OCI-LY1 (cell line): ENCODE measurements around the gene LRFN2.

Experiments
- EZH2 ChIP-seq: fragments of 200-600 bp; sonication (generic), shearing (Covaris generic); IDR thresholded peaks from 2 replicates; pipeline ENCODE4 v1.8.0; 2017; ENCODE audit warnings: borderline replicate concordance, mixed run types, mild to moderate bottlenecking, antibody characterized with exemption, low read length, moderate library complexity, mixed read lengths
- TF ChIP-seq, protein P1 (sequence below): fragments of 200-600 bp; sonication (generic), shearing (Covaris generic); IDR thresholded peaks from 2 replicates; pipeline ENCODE4 v1.5.1; 2017; ENCODE audit warnings: mild to moderate bottlenecking, antibody characterized with exemption, low read length, moderate library complexity, mixed read lengths

- TF ChIP-seq, protein P1, sequence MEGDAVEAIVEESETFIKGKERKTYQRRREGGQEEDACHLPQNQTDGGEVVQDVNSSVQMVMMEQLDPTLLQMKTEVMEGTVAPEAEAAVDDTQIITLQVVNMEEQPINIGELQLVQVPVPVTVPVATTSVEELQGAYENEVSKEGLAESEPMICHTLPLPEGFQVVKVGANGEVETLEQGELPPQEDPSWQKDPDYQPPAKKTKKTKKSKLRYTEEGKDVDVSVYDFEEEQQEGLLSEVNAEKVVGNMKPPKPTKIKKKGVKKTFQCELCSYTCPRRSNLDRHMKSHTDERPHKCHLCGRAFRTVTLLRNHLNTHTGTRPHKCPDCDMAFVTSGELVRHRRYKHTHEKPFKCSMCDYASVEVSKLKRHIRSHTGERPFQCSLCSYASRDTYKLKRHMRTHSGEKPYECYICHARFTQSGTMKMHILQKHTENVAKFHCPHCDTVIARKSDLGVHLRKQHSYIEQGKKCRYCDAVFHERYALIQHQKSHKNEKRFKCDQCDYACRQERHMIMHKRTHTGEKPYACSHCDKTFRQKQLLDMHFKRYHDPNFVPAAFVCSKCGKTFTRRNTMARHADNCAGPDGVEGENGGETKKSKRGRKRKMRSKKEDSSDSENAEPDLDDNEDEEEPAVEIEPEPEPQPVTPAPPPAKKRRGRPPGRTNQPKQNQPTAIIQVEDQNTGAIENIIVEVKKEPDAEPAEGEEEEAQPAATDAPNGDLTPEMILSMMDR = no peak
- TF ChIP-seq EZH2 = no peak
Observed at GRCh38 chr6:40577672-40578071, 9.5 kb downstream of the LRFN2 start.
